Peyer's patch (tissue), 4 donors: Measurements from ENCODE around the gene RCOR1.

Experiments
- POLR2A ChIP-seq, 2 donors: fragments of 450-650 bp; IDR thresholded peaks; one replicate each; pipeline ENCODE4 v1.5.1; 2017; ENCODE audit warnings: antibody characterized with exemption in 2 of 2, mild to moderate bottlenecking in 2 of 2, moderate library complexity in 2 of 2
- TF ChIP-seq, protein P1 (sequence below), 6 experiments: fragments of 450-650 bp in 4 of 6; fragments of 200-600 bp in 2 of 6; sonication (generic) in 1 of 6; IDR thresholded peaks; one replicate each; pipeline ENCODE4 v1.5.1; 2017 to 2019; ENCODE audit warnings: antibody characterized with exemption in 6 of 6, mild to moderate bottlenecking in 3 of 6, moderate library complexity in 1 of 6

DNA sequence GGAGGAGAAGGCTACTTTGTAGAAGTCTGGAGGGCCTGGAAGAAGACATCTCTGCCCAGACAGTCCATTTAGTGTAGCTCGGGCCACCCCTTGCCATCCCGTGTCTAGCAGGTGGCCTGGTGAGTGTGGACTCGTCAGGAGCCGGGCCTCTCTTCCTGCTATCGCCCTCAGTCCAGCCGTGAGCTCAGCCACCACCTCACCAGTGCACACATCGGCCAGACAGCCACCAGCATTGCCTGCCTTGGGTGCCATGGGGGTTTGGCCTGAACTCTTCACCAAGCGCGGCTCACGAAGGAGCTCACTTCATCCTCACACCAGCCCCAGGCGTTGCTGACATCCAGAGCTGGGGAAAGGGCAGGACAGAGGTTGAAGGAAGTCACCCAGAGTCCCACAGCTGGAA is 165.2 kb downstream of the RCOR1 start:
- TF ChIP-seq, protein P1, sequence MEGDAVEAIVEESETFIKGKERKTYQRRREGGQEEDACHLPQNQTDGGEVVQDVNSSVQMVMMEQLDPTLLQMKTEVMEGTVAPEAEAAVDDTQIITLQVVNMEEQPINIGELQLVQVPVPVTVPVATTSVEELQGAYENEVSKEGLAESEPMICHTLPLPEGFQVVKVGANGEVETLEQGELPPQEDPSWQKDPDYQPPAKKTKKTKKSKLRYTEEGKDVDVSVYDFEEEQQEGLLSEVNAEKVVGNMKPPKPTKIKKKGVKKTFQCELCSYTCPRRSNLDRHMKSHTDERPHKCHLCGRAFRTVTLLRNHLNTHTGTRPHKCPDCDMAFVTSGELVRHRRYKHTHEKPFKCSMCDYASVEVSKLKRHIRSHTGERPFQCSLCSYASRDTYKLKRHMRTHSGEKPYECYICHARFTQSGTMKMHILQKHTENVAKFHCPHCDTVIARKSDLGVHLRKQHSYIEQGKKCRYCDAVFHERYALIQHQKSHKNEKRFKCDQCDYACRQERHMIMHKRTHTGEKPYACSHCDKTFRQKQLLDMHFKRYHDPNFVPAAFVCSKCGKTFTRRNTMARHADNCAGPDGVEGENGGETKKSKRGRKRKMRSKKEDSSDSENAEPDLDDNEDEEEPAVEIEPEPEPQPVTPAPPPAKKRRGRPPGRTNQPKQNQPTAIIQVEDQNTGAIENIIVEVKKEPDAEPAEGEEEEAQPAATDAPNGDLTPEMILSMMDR (IDR thresholded peaks at IDR 0.05): no peak
- no peak for TF ChIP-seq POLR2A (IDR thresholded peaks at IDR 0.05)
